Colonic mucosa (tissue), 4 donors: ENCODE measurements around the gene NUSAP1. TPM values are rescaled to one million over a fixed set of nuclear protein-coding genes. Genes with fewer than 3 reads are reported as not detected.

ENCODE experiments used
- DNase-seq: peaks from one replicate; pipeline ENCODE4 v3.0.0-alpha.2; 2020
- H3K27ac ChIP-seq: fragments of 200-600 bp; one replicate; pipeline ENCODE4 v1.8.0; 2021
- H3K27me3 ChIP-seq: fragments of 200-600 bp; one replicate; pipeline ENCODE4 v1.8.0; 2021
- H3K36me3 ChIP-seq: fragments of 200-600 bp; one replicate; pipeline ENCODE4 v1.8.0; 2021
- H3K4me1 ChIP-seq: fragments of 200-600 bp; one replicate; pipeline ENCODE4 v1.8.0; 2021; ENCODE audit warnings: mild to moderate bottlenecking
- H3K4me3 ChIP-seq: fragments of 200-600 bp; one replicate; pipeline ENCODE4 v1.8.0; 2021
- H3K9ac ChIP-seq, 2 donors: one replicate each; pipeline ENCODE4 v1.7.0; 2013; ENCODE audit warnings: control low read depth in 2 of 2, low read depth in 2 of 2, low read length in 2 of 2
- H3K9me3 ChIP-seq: fragments of 200-600 bp; one replicate; pipeline ENCODE4 v1.8.0; 2021
- CTCF ChIP-seq: fragments of 200-600 bp; IDR thresholded peaks from one replicate; pipeline ENCODE4 v1.8.0; 2022; ENCODE audit warnings: antibody characterized with exemption, mild to moderate bottlenecking
- intact Hi-C: fragments of 100-400 bp; cut with DNase I; formaldehyde crosslinking; loops from one replicate; pipeline ENCODE4 v1.14.1; 2022
- total RNA-seq, 2 donors: library from RNA; stranded (reverse); fragmentation: NEBNext Ultra II Directional in 1 of 2; extraction: Animal tissue kit (Norgen Biotek cat#: 25700) in 1 of 2; gene quantifications; one replicate each; pipeline ENCODE4 v1.2.1, GENCODE V29; 2021
- donor health status: healthy.
- donor health status: DM: no; HTN: no; CAD: no.
- donor health status: DM: no; HTN: no; CAD: no.

The NUSAP1 gene
- total RNA-seq, 2 donors from 2014 or later, result 28.6 to 86.4 TPM

- H3K36me3 ChIP-seq, result no peaks in the 10 kb centered on the region
- H3K27me3 ChIP-seq, result no peaks in the 10 kb centered on the region
- intact Hi-C loops, result no loop called here
- no peak for TF ChIP-seq CTCF
- no peak overlapping the region for H3K4me3 ChIP-seq
- H3K9me3 ChIP-seq, result no peaks in the 10 kb centered on the region
- DNase-seq, result no peak
- no peaks in the 10 kb centered on the region for H3K4me1 ChIP-seq
- H3K27ac ChIP-seq, result no peak overlapping the region
- H3K9ac ChIP-seq, result no peak overlapping the region
Measured at GRCh38 chr15:41337047-41337446, 4.4 kb downstream of the NUSAP1 start.

- intact Hi-C loops, result no loop called here
- Histone ChIP-seq H3K9ac (no peak overlapping the region), H3K4me3 (no peak overlapping the region), H3K9me3 (no peaks in the 10 kb centered on the region), H3K27ac (no peak overlapping the region), H3K36me3 (no peaks in the 10 kb centered on the region), H3K27me3 (no peaks in the 10 kb centered on the region), H3K4me1 (no peaks in the 10 kb centered on the region)
- no peak for TF ChIP-seq CTCF
- no peak for DNase-seq
Measured at GRCh38 chr15:41337631-41338522, 5.2 kb downstream of the NUSAP1 start.

- H3K27ac ChIP-seq, result no peak overlapping the region
- no peak overlapping the region for H3K4me3 ChIP-seq
- no peak for DNase-seq
- no peak for TF ChIP-seq CTCF
- H3K36me3 ChIP-seq, result no peaks in the 10 kb centered on the region
- H3K9ac ChIP-seq, result no peak overlapping the region
- H3K27me3 ChIP-seq, result no peaks in the 10 kb centered on the region
- intact Hi-C loops, result no loop called here
- no peaks in the 10 kb centered on the region for H3K4me1 ChIP-seq
- H3K9me3 ChIP-seq, result no peaks in the 10 kb centered on the region
Measured at GRCh38 chr15:41340189-41340695, 7.6 kb downstream of the NUSAP1 start.

GRCh38 chr15:41341519-41341918 is 8.8 kb downstream of the NUSAP1 start:
- Histone ChIP-seq H3K4me1 (no peaks in the 10 kb centered on the region), H3K36me3 (no peaks in the 10 kb centered on the region), H3K27ac (no peak overlapping the region), H3K27me3 (no peaks in the 10 kb centered on the region), H3K9me3 (no peaks in the 10 kb centered on the region), H3K9ac (no peak overlapping the region), H3K4me3 (no peak overlapping the region)
- intact Hi-C loops, result no loop called here
- no peak for TF ChIP-seq CTCF
- no peak for DNase-seq

- TF ChIP-seq CTCF, result no peak
- Histone ChIP-seq H3K27me3 (no peaks in the 10 kb centered on the region), H3K4me1 (no peaks in the 10 kb centered on the region), H3K9ac (no peak overlapping the region), H3K27ac (no peak overlapping the region), H3K4me3 (no peak overlapping the region), H3K9me3 (no peaks in the 10 kb centered on the region), H3K36me3 (no peaks in the 10 kb centered on the region)
- DNase-seq, result no peak
- intact Hi-C loops, result no loop called here
Measured at GRCh38 chr15:41347236-41347635, 14.6 kb downstream of the NUSAP1 start.
